ENCODE results near the gene ZNF385C. TPM values are rescaled to one million over a fixed set of nuclear protein-coding genes. Genes with fewer than 3 reads are reported as not detected.

ZNF385C gene
- total RNA-seq, 1 experiment from 2014 or later, result 2.8 TPM

GRCh38 chr17:42135664-42136653 is 37.7 kb upstream of the ZNF385C start:
- no peak overlapping the region for H4K8ac ChIP-seq (replicated peaks; ENCODE audit: insufficient read length, low read depth, low read length)
- no peak overlapping the region for H4K91ac ChIP-seq (ENCODE audit: insufficient read length, low read depth, low read length)
- Mint-ChIP-seq H3K27ac (peak overlapping the region; percentile 90 to 94 (median 92)), H3K27me3 (ENCODE audit: low read depth) (no peaks in the 10 kb centered on the region), H3K36me3 (ENCODE audit: insufficient read depth in 1 of 3, low read depth in 3 of 3) (peaks cover 0 to 16% (median 1%) of the 10 kb centered on the region in 3 experiments; a peak in 3 of 7 replicates), H3K4me3 (no peak overlapping the region), H3K4me1 (peaks cover 30 to 40% of the 10 kb centered on the region in 2 experiments), H3K9me3 (no peaks in the 10 kb centered on the region)
- H2BK15ac ChIP-seq (ENCODE audit: low read depth, low read length), result no peak overlapping the region
- no peaks in the 10 kb centered on the region for H3K9me3 ChIP-seq (ENCODE audit: control insufficient read depth, low read depth, low read length)
- H4K5ac ChIP-seq (ENCODE audit: insufficient read length, low read depth, low read length), result no peak overlapping the region
- H3T11ph ChIP-seq (ENCODE audit: low read length), result no peak overlapping the region
- H2AFZ ChIP-seq (ENCODE audit: low read length), result no peak overlapping the region
- peak overlapping the region; percentile 50 for H3K27ac ChIP-seq (ENCODE audit: insufficient read length, low read depth, low read length)
- no peak overlapping the region for H3K4ac ChIP-seq (ENCODE audit: low read depth, low read length)
- no peak overlapping the region for H2BK20ac ChIP-seq (ENCODE audit: low read depth, low read length, poor library complexity, severe bottlenecking)
- H2BK12ac ChIP-seq (ENCODE audit: insufficient read length, low read depth, low read length), result peak overlapping the region; percentile 15
- H2AK5ac ChIP-seq (ENCODE audit: insufficient read length, low read length), result peak overlapping the region; percentile 66
- TF ChIP-seq CTCF (conservative IDR thresholded peaks at IDR 0.05), result no peak
- no peak overlapping the region for H3K56ac ChIP-seq (ENCODE audit: insufficient read length, low read depth, low read length)
- no peak overlapping the region; the same call in 1 of the 2 replicates for H3K14ac ChIP-seq (ENCODE audit: insufficient read depth, low read length)
- no peak overlapping the region for H3K9ac ChIP-seq (ENCODE audit: extremely low read depth, insufficient read length, low read length)
- H3K27me3 ChIP-seq (ENCODE audit: insufficient read depth, low read length), result no peaks in the 10 kb centered on the region
- no peak overlapping the region for H3K23ac ChIP-seq (ENCODE audit: insufficient read length, low read depth, low read length)
- no peak overlapping the region for H3K18ac ChIP-seq (ENCODE audit: insufficient read length, low read depth, low read length)
- no peaks in the 10 kb centered on the region for H3K23me2 ChIP-seq (ENCODE audit: insufficient read length, low read depth, low read length, poor library complexity, severe bottlenecking)
- H3K79me2 ChIP-seq (ENCODE audit: insufficient read depth, low read length), result peaks cover 2% of the 10 kb centered on the region; the same call in 1 of the 2 replicates
- H3K79me1 ChIP-seq (ENCODE audit: insufficient read depth, low read depth, low read length, poor library complexity, severe bottlenecking), result peaks cover 9% of the 10 kb centered on the region
- no peak overlapping the region for H2BK5ac ChIP-seq (ENCODE audit: insufficient read length, low read length)
- H3K4me1 ChIP-seq (ENCODE audit: insufficient read depth, low read length), result peaks cover 5% of the 10 kb centered on the region; the same call in 1 of the 2 replicates
- no CpG with 5 or more reads among the region's 15 CpGs for WGBS (ENCODE audit: extremely low coverage, insufficient read length, low lambda C conversion rate)
- no peak overlapping the region for H2BK120ac ChIP-seq (ENCODE audit: low read depth, low read length, poor library complexity, severe bottlenecking)
- DNase-seq, result peak; percentile 82
- no peak overlapping the region for H3K4me2 ChIP-seq (ENCODE audit: insufficient read depth, insufficient read length, low read length)
- no peaks in the 10 kb centered on the region for H4K20me1 ChIP-seq (ENCODE audit: control insufficient read depth, insufficient read depth, insufficient read length)

Measured in H9 (cell line).